Heart left ventricle (tissue), 16 donors: ENCODE measurements around the gene A1BG. TPM values are rescaled to one million over a fixed set of nuclear protein-coding genes. Genes with fewer than 3 reads are reported as not detected.

ENCODE experiments used
- ATAC-seq, 4 donors: fragments of 200-7000 bp; cut with Tn5 transposase; one replicate each; pipeline ENCODE4 v1.9.1; 2020 to 2022; ENCODE audit warnings: moderate library complexity in 4 of 4, mild to moderate bottlenecking in 3 of 4, moderate number of reproducible peaks in 1 of 4
- DNase-seq, 5 donors: peaks; one replicate each; pipeline ENCODE4 v3.0.0-alpha.2; 2020
- H3K27ac ChIP-seq, 12 donors: fragments of 200-600 bp; sonication (generic) in 4 of 12; one replicate each; pipeline versions ENCODE4 v1.5.0 to v1.8.0; 2016 to 2022; ENCODE audit warnings: mild to moderate bottlenecking in 2 of 12
- H3K27me3 ChIP-seq, 9 donors: fragments of 200-600 bp; sonication (generic) in 2 of 9; one replicate each; pipeline versions ENCODE4 v1.5.1 to v1.8.0; 2016 to 2022; ENCODE audit warnings: mild to moderate bottlenecking in 3 of 9
- H3K36me3 ChIP-seq, 9 donors: fragments of 200-600 bp; sonication (generic) in 2 of 9; one replicate each; pipeline versions ENCODE4 v1.5.0 to v1.8.0; 2018 to 2022; ENCODE audit warnings: mild to moderate bottlenecking in 2 of 9
- H3K4me1 ChIP-seq, 12 donors: fragments of 200-600 bp; sonication (generic) in 4 of 12; one replicate each; pipeline versions ENCODE4 v1.5.0 to v1.8.0; 2016 to 2022; ENCODE audit warnings: mild to moderate bottlenecking in 3 of 12
- H3K4me3 ChIP-seq, 12 donors: fragments of 200-600 bp; sonication (generic) in 4 of 12; one replicate each; pipeline versions ENCODE4 v1.5.0 to v1.8.0; 2017 to 2022; ENCODE audit warnings: mild to moderate bottlenecking in 9 of 12, moderate library complexity in 4 of 12
- H3K9me3 ChIP-seq, 12 donors: fragments of 200-600 bp; sonication (generic) in 4 of 12; one replicate each; pipeline versions ENCODE4 v1.5.0 to v1.8.0; 2016 to 2022; ENCODE audit warnings: mild to moderate bottlenecking in 1 of 12
- CTCF ChIP-seq, 12 donors: fragments of 200-600 bp; sonication (generic) in 4 of 12; IDR thresholded peaks; one replicate each; pipeline versions ENCODE4 v1.5.0 to v1.8.0; 2018 to 2022; ENCODE audit warnings: antibody characterized with exemption in 12 of 12, mild to moderate bottlenecking in 5 of 12
- POLR2A ChIP-seq, 2 donors: fragments of 450-650 bp; IDR thresholded peaks; one replicate each; pipeline ENCODE4 v1.6.1; 2017; ENCODE audit warnings: antibody characterized with exemption in 2 of 2, mild to moderate bottlenecking in 2 of 2, moderate library complexity in 2 of 2
- WGBS, 4 donors: extraction: QIAGEN DNeasy Blood & Tissue Kit in 2 of 4; methylation state at CpG; one replicate each; pipeline versions ENCODE4 v1.1.5 to v1.1.7; 2013 to 2018; 5-methylcytosine and 5-hydroxymethylcytosine counted together
- intact Hi-C, 10 donors: fragments of 100-400 bp; cut with DNase I; formaldehyde crosslinking; loops; one replicate each; pipeline versions ENCODE4 v1.11.1 to v1.14.2; 2022
- polyA plus RNA-seq, 2 donors: library from polyadenylated mRNA; stranded (reverse); fragments of 200-250 nt; gene quantifications; one replicate each; pipeline ENCODE4 v1.2.3, GENCODE V29; 2013
- total RNA-seq, 9 donors: library from RNA; depleted of rRNA in 2 of 9; stranded (reverse); fragments of >200 nt in 2 of 9; fragmentation: NEBNext Ultra II Directional in 3 of 9; extraction: Animal tissue kit (Norgen Biotek cat#: 25700) in 3 of 9; gene quantifications; one replicate each; pipeline versions ENCODE4 v1.1.0 to v1.2.4, GENCODE V29; 2016 to 2023
- donor health status: ischemic (EF 13 %, LVEDD 7.1; RV severe dilation, severe dysfunction).
- donor health status: healthy with polysubstance abuse.
- donor health status: DM: no; HTN: yes; CAD: no.
- donor health status: DM: no; HTN: no; CAD: no.
- donor health status: ischemic (EF 25% LVEDD 6.9; RV normal size, moderate dysfunction).
- donor health status: ischemic (EF 25% LVEDD 5.7; RV mildly dilated, moderate dysfunction).
- donor health status: healthy.
- donor health status: DM: yes; HTN: yes; CAD: no.
- donor health status: ischemic (EF 35%, LVEDD 5.7; RV mildly dilated, moderate dysfunction).
- donor health status: nonischemic (EF 11% LVEDD 7.7; RV severe dilation, severe dysfunction).
- donor health status: DM: yes; HTN: yes; CAD: no.
- donor health status: PGD.
- donor health status: ischemic (EF 29% LVEDD 5.4; RV normal size, mild dysfunction).
- donor health status: nonischemic (EF 23%, LVEDD 6.1; RV moderate dilation, normal function).

Gene A1BG
- total and polyA plus RNA-seq, 11 donors, result 0.23 to 6.6 (median 4.0) TPM

DNA sequence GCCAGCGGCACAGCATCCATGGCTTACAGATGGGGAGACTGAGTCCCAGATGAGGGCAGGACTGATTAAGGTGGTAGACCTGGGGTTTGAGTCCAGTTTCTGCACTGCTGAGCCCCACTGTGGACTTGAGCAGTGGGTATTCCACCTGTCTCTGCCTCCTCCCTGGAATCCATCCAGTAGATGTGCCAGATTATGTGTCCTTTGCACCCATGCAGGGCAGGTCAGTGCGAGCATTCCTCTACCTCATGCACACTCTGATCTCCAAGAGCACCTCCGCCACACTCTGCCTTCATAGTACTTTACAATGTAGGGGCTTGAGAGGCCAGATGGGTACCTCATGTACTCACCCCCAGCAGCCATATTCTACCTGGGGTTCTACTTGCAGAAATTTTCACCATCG, 16.5 kb downstream of the A1BG start:
- intact Hi-C loops, result no loop called here
- DNase-seq (no peak), ATAC-seq (no peak)
- Histone ChIP-seq H3K36me3 (peaks cover 0 to 51% (median 36%) of the 10 kb centered on the region in 9 donors), H3K9me3 (no peaks in the 10 kb centered on the region), H3K27ac (no peak overlapping the region), H3K4me1 (no peaks in the 10 kb centered on the region), H3K27me3 (no peaks in the 10 kb centered on the region), H3K4me3 (no peak overlapping the region)
- WGBS, 4 donors, result 92 to 98% (median 96%) methylated on average over 4 of the region's 4 CpGs
- TF ChIP-seq POLR2A (IDR thresholded peaks at IDR 0.05) (no peak), CTCF (IDR thresholded peaks at IDR 0.05) (no peak)

- TF ChIP-seq CTCF (IDR thresholded peaks at IDR 0.05) (no peak), POLR2A (IDR thresholded peaks at IDR 0.05) (no peak)
- H3K4me1 ChIP-seq, result no peaks in the 10 kb centered on the region
- WGBS, 4 donors, result 93 to 100% (median 98%) methylated on average over 1 of the region's 1 CpG
- no peak for ATAC-seq
- H3K9me3 ChIP-seq, result no peaks in the 10 kb centered on the region
- H3K27me3 ChIP-seq, result no peaks in the 10 kb centered on the region
- intact Hi-C loops, result no loop called here
- no peak overlapping the region for H3K4me3 ChIP-seq
- peaks cover 0 to 48% (median 36%) of the 10 kb centered on the region in 9 donors for H3K36me3 ChIP-seq
- H3K27ac ChIP-seq, result no peak overlapping the region
- no peak for DNase-seq
These were observed 17.1 kb downstream of the A1BG start for GRCh38 chr19:58336216-58336615.

DNA sequence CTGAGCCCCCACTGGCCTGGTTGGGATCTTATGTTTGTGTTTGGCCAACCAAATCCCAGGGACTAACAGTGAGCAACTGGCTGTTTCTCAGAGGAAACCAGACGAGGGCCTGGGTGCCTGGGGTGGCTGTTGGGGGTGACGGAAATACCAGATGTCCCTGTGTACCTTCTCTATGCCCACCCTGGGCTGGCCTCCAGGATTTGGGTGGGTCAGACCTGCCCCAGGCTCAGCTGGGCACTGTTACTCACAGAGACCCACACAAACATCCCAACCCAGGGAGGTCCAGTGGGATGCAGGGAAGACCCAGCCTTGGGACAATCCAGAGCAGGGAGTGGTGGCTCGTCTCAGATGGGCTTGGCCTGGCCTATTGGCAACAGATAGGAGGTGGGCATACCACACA, 17.7 kb downstream of the A1BG start:
- no peak for ATAC-seq
- WGBS, 4 donors, result 81 to 93% (median 88%) methylated on average over 3 of the region's 3 CpGs
- TF ChIP-seq CTCF (IDR thresholded peaks at IDR 0.05), result no peak
- no peak for TF ChIP-seq POLR2A (IDR thresholded peaks at IDR 0.05)
- Histone ChIP-seq H3K4me1 (peaks cover 0 to 3% (median 0%) of the 10 kb centered on the region in 12 donors), H3K27ac (no peak overlapping the region), H3K4me3 (no peak overlapping the region), H3K36me3 (peaks cover 0 to 46% (median 36%) of the 10 kb centered on the region in 9 donors), H3K27me3 (no peaks in the 10 kb centered on the region), H3K9me3 (no peaks in the 10 kb centered on the region)
- no peak for DNase-seq
- intact Hi-C loops, result no loop called here

DNA sequence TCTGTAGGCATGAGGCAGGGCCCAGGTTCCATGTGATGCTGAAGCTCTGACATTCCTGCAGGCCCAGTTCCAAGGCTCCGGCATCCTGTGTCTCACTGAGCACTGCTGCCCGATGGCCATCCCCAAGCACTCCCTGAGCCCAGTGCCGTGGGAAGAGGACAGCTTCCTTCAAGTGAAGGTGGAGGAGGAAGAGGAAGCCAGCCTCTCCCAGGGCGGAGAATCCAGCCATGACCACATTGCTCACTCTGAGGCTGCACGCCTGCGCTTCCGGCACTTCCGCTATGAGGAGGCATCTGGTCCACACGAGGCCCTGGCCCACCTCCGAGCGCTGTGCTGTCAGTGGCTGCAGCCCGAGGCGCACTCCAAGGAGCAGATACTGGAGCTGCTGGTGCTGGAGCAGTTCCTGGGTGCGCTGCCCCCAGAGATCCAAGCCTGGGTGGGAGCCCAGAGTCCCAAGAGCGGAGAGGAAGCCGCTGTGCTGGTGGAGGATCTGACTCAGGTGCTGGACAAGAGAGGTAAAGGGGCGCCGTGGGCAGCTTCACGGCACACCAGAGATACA, 18.5 kb downstream of the A1BG start:
- Histone ChIP-seq H3K4me1 (peaks cover 0 to 10% (median 0%) of the 10 kb centered on the region in 12 donors), H3K27ac (no peak overlapping the region), H3K4me3 (no peak overlapping the region), H3K27me3 (no peaks in the 10 kb centered on the region), H3K9me3 (no peaks in the 10 kb centered on the region), H3K36me3 (peaks cover 0 to 41% (median 32%) of the 10 kb centered on the region in 9 donors)
- ATAC-seq, result no peak
- TF ChIP-seq POLR2A (IDR thresholded peaks at IDR 0.05) (no peak), CTCF (IDR thresholded peaks at IDR 0.05) (no peak)
- DNase-seq, result no peak
- 90 to 94% (median 92%) methylated on average over 19 of the region's 19 CpGs for WGBS, 4 donors
- intact Hi-C loops, result no loop called here
